MM.1S (cell line): Measurements from ENCODE around the gene PRPF6.

Experiments
- DNase-seq: peaks from one replicate; pipeline ENCODE4 v3.0.0-alpha.2; 2015
- H2AFZ ChIP-seq: fragments of 300-600 bp; sonication (generic); 2 replicates; pipeline ENCODE4 v1.6.0; 2016; ENCODE audit warnings: antibody characterized with exemption, low read length
- H3F3A ChIP-seq: fragments of 300-600 bp; sonication (generic); 2 replicates; pipeline ENCODE4 v1.6.1; 2016; ENCODE audit warnings: mild to moderate bottlenecking, antibody characterized with exemption, low read length, moderate library complexity, mixed read lengths; ENCODE audit not compliant: insufficient read depth
- H3K27ac ChIP-seq: fragments of 300-600 bp; sonication (generic); 2 replicates; pipeline ENCODE4 v1.5.1; 2016; ENCODE audit warnings: mild to moderate bottlenecking, low read length
- H3K27me3 ChIP-seq: fragments of 300-600 bp; sonication (generic); replicated peaks from 2 replicates; pipeline ENCODE4 v1.6.0; 2016; ENCODE audit warnings: low read length; ENCODE audit not compliant: insufficient read depth
- H3K36me3 ChIP-seq: fragments of 300-600 bp; sonication (generic); replicated peaks from 2 replicates; pipeline ENCODE4 v1.6.1; 2016; ENCODE audit warnings: mild to moderate bottlenecking, low read length, mixed read lengths; ENCODE audit not compliant: insufficient read depth
- H3K4me1 ChIP-seq: fragments of 300-600 bp; sonication (generic); 2 replicates; pipeline ENCODE4 v1.6.1; 2016; ENCODE audit warnings: low read length, mixed read lengths
- H3K4me2 ChIP-seq: fragments of 300-600 bp; sonication (generic); 2 replicates; pipeline ENCODE4 v1.6.0; 2016; ENCODE audit warnings: low read depth, low read length
- H3K4me3 ChIP-seq: fragments of 300-600 bp; sonication (generic); 2 replicates; pipeline ENCODE4 v1.5.1; 2016; ENCODE audit warnings: low read length, mixed read lengths
- H3K79me2 ChIP-seq: fragments of 300-600 bp; sonication (generic); 2 replicates; pipeline ENCODE4 v1.6.1; 2016; ENCODE audit warnings: mixed run types, low read length, mixed read lengths
- H3K9ac ChIP-seq: fragments of 300-600 bp; sonication (generic); 2 replicates; pipeline ENCODE4 v1.6.1; 2016; ENCODE audit warnings: low read length, mixed read lengths
- H3K9me2 ChIP-seq: fragments of 300-600 bp; sonication (generic); replicated peaks from 2 replicates; pipeline ENCODE4 v1.6.1; 2016; ENCODE audit warnings: mild to moderate bottlenecking, low read length, mixed read lengths; ENCODE audit not compliant: insufficient read depth
- H3K9me3 ChIP-seq: fragments of 300-600 bp; sonication (generic); replicated peaks from 2 replicates; pipeline ENCODE4 v1.6.1; 2016; ENCODE audit warnings: mild to moderate bottlenecking, low read length, mixed read lengths; ENCODE audit not compliant: insufficient read depth
- H4K20me1 ChIP-seq: fragments of 300-600 bp; sonication (generic); 2 replicates; pipeline ENCODE4 v1.6.1; 2016; ENCODE audit warnings: mild to moderate bottlenecking, low read length, moderate library complexity, mixed read lengths; ENCODE audit not compliant: insufficient read depth
- EZH2 ChIP-seq: fragments of 300-600 bp; sonication (generic); optimal IDR thresholded peaks from 2 replicates; pipeline ENCODE3; 2017; ENCODE audit warnings: low read depth, mild to moderate bottlenecking, antibody characterized with exemption, low read length, mixed read lengths
- EZH2phosphoT487 ChIP-seq: fragments of 300-600 bp; sonication (generic); IDR thresholded peaks from 2 replicates; pipeline ENCODE4 v1.6.1; 2018; ENCODE audit warnings: antibody characterized with exemption, low read length
- TF ChIP-seq, protein P1 (sequence below): fragments of 300-600 bp; sonication (generic); IDR thresholded peaks from 2 replicates; pipeline ENCODE4 v1.5.1; 2016; ENCODE audit warnings: antibody characterized with exemption, low read length, mixed read lengths

The PRPF6 gene

DNA sequence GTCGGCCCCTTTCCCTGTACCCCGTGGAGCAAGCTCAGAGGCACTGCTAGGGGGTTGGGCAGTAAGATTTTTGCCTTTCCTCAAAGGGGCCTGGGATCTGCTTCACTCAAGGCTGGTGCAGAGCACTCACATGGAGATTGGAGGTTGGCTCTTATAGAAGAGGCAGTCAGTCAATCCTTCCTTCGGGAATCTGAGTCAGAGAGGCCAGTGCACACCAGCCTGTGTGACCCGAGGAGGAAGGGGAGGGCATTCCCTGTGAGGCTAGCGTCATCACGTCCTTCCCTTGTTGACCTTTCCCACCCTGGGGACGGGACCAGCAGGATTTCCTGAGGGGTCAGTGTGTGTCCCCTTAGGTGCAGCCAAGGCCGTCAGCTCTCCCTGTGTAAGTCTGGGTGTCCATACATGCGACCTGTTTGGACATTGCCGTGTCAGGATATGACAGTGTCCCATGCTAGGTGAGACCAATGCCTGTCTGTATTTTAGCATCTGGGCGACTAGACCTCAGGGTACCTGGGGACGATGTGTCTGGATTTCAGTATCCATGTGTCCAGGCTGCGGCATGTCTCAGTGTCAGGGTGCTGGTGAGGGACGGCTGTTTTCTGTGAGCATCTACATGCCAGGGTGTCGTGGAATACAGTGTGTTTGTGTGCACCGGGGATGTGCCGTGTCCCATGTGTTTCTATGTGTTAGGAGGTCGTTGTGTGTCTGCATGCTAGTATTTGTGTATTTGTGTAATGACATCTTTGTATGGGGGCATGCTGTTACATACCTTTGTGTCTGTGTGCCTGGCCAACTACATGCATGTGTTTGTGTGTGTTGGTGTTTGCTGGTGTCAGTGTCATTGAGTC is 8.4 kb upstream of the PRPF6 start:
- Histone ChIP-seq H3K9ac (no peak overlapping the region), H3F3A (no peaks in the 10 kb centered on the region; the same call in 1 of the 2 replicates), H3K9me3 (no peaks in the 10 kb centered on the region), H3K4me2 (no peak overlapping the region), H3K9me2 (no peaks in the 10 kb centered on the region), H3K4me3 (no peak overlapping the region), H3K27me3 (peaks cover 5% of the 10 kb centered on the region; the same call in 1 of the 2 replicates), H3K36me3 (no peaks in the 10 kb centered on the region), H3K27ac (no peak overlapping the region), H3K4me1 (peaks cover 9% of the 10 kb centered on the region), H4K20me1 (no peaks in the 10 kb centered on the region), H3K79me2 (peaks cover 8% of the 10 kb centered on the region), H2AFZ (no peak overlapping the region)
- TF ChIP-seq, protein P1, sequence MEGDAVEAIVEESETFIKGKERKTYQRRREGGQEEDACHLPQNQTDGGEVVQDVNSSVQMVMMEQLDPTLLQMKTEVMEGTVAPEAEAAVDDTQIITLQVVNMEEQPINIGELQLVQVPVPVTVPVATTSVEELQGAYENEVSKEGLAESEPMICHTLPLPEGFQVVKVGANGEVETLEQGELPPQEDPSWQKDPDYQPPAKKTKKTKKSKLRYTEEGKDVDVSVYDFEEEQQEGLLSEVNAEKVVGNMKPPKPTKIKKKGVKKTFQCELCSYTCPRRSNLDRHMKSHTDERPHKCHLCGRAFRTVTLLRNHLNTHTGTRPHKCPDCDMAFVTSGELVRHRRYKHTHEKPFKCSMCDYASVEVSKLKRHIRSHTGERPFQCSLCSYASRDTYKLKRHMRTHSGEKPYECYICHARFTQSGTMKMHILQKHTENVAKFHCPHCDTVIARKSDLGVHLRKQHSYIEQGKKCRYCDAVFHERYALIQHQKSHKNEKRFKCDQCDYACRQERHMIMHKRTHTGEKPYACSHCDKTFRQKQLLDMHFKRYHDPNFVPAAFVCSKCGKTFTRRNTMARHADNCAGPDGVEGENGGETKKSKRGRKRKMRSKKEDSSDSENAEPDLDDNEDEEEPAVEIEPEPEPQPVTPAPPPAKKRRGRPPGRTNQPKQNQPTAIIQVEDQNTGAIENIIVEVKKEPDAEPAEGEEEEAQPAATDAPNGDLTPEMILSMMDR: no peak
- TF ChIP-seq EZH2phosphoT487: no peak
- no peak for TF ChIP-seq EZH2
- no peak for DNase-seq

DNA sequence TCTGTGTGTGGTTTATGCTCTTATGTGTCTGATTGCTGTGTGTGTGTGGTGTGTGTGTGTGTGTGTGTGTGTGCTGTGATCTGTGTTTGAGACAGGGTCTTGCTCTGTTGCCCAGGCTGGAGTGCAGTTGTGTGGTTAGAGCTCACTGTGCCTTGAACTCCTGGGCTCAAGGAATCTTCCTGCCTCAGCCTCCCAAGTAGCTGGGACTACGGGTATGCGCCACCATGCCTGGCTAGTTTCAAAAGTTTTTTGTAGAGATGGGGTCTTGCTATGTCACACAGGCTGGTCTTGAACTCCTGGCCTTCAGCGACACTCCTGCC is 7.8 kb upstream of the PRPF6 start:
- DNase-seq: no peak
- no peak overlapping the region for H3K9ac ChIP-seq
- peaks cover 8% of the 10 kb centered on the region for H3K79me2 ChIP-seq
- no peak overlapping the region for H2AFZ ChIP-seq
- no peak overlapping the region for H3K27ac ChIP-seq
- no peaks in the 10 kb centered on the region for H4K20me1 ChIP-seq
- H3K36me3 ChIP-seq: no peaks in the 10 kb centered on the region
- H3F3A ChIP-seq: no peaks in the 10 kb centered on the region; the same call in 1 of the 2 replicates
- H3K4me2 ChIP-seq: peak overlapping the region; percentile 93; the same call in 1 of the 2 replicates
- H3K4me1 ChIP-seq: peaks cover 9% of the 10 kb centered on the region
- peaks cover 5% of the 10 kb centered on the region; the same call in 1 of the 2 replicates for H3K27me3 ChIP-seq
- no peaks in the 10 kb centered on the region for H3K9me3 ChIP-seq
- TF ChIP-seq EZH2 (no peak), EZH2phosphoT487 (no peak)
- TF ChIP-seq, protein P1: no peak
- no peaks in the 10 kb centered on the region for H3K9me2 ChIP-seq
- no peak overlapping the region for H3K4me3 ChIP-seq

DNA sequence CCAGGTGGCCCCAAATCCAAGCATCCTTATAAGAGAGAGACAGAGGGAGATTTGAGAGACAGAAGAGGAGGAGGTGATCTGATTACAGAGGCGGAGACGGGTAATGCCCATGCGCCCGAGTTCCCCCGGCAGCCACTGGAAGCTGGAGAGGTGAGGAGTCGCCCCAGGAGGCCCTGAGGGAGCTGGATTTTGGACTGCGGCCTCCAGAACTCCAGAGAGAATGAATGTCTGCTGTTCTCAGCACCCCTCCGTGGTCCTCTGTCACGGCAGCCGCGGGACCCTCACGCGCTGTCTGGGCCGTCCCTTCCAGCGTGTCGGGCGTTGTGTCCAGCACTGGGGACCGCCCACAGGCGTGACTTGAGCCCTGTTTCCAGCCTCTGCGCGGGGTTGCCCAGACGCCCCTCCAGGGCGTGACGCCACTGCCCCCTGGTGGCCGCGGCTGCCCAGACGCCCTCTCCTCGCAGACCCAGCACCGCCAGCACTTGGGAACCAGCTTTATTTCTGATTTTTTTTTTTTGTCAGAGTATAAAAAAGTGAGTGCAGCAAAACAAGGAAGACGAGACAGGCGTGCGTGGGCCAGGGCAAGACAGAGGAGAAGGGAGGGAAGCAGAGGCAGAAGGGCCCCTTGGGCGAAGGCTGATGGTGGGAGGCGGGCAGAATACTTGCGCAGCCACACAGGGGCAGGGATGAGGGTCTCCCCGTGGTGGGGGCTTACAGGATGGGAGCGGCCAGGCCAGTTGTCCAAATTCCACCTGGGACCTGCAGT is 7.1 kb upstream of the PRPF6 start:
- peak; percentile 85 for DNase-seq
- H3K9me2 ChIP-seq: no peaks in the 10 kb centered on the region
- peak overlapping the region; percentile 22; the same call in 1 of the 2 replicates for H3K9ac ChIP-seq
- peaks cover 4% of the 10 kb centered on the region for H3K79me2 ChIP-seq
- peaks cover 5% of the 10 kb centered on the region for H3K4me1 ChIP-seq
- H3F3A ChIP-seq: peaks cover 1% of the 10 kb centered on the region; the same call in 1 of the 2 replicates
- TF ChIP-seq EZH2phosphoT487 (no peak), EZH2 (no peak)
- TF ChIP-seq, protein P1: peak; percentile 97
- peak overlapping the region; percentile 48 for H3K4me3 ChIP-seq
- no peak overlapping the region for H3K27ac ChIP-seq
- peak overlapping the region; percentile 93 for H3K4me2 ChIP-seq
- H4K20me1 ChIP-seq: no peaks in the 10 kb centered on the region
- peak overlapping the region; percentile 69; the same call in 1 of the 2 replicates for H2AFZ ChIP-seq
- no peaks in the 10 kb centered on the region for H3K9me3 ChIP-seq
- peaks cover 5% of the 10 kb centered on the region; the same call in 1 of the 2 replicates for H3K27me3 ChIP-seq
- H3K36me3 ChIP-seq: no peaks in the 10 kb centered on the region
